NB4 (cell line): ENCODE data around the gene SIAH2.
A peak's percentile ranks its signal among the peaks of the same experiment; 100 is the strongest.

ENCODE experiments used
- CTCF ChIP-seq: IDR thresholded peaks from one replicate; pipeline ENCODE4 v1.5.1; 2012; ENCODE audit warnings: low read depth, low read length
- MAX ChIP-seq: IDR thresholded peaks from 2 replicates; pipeline ENCODE4 v1.6.1; 2011; ENCODE audit warnings: low read depth, low read length
- MYC ChIP-seq: IDR thresholded peaks from 2 replicates; pipeline ENCODE4 v1.6.1; 2011; ENCODE audit warnings: low read depth, low read length
- POLR2A ChIP-seq: IDR thresholded peaks from 2 replicates; pipeline ENCODE4 v1.6.1; 2011; ENCODE audit warnings: mild to moderate bottlenecking; ENCODE audit not compliant: insufficient read length; ENCODE audit errors: extremely low read depth

GRCh38 chr3:150763122-150763840 is at the start of gene SIAH2:
- TF ChIP-seq CTCF: no peak
- peak; percentile 73 for TF ChIP-seq POLR2A
- TF ChIP-seq MAX: peak; percentile 86
- TF ChIP-seq MYC: peak; percentile 81; the same call in 1 of the 2 replicates
